ENCODE results near the gene PTH2. TPM values are rescaled to one million over a fixed set of nuclear protein-coding genes. Genes with fewer than 3 reads are reported as not detected.
"Not testable (repeated sequence)": the region's sequence is repeated elsewhere in the genome, so short reads cannot be mapped to it uniquely, and the experiment has no call there.

Gene PTH2
- total RNA-seq, 2 donors from 2014 or later = not detected

GRCh38 chr19:49468199-49468598, 45.0 kb upstream of the PTH2 start:
- TF ChIP-seq CTCF (IDR thresholded peaks at IDR 0.05) (peak in 2 of 4 experiments; percentile 27 to 43), POLR2A (IDR thresholded peaks at IDR 0.05) (peak; percentile 73), POLR2AphosphoS5 (IDR thresholded peaks at IDR 0.05) (peak; percentile 92)
- 47% methylated on average over 19 of the region's 19 CpGs for WGBS
- DNase-seq (ENCODE audit: low spot score) = peak; percentile 86
- Histone ChIP-seq H3K4me3 (peak overlapping the region in 1 of 2 donors; percentile 3), H3K27me3 (replicated peaks; ENCODE audit: insufficient read depth) (no peaks in the 10 kb centered on the region), H3K9me3 (no peaks in the 10 kb centered on the region), H3K4me1 (replicated peaks) (no peaks in the 10 kb centered on the region), H3K36me3 (no peaks in the 10 kb centered on the region), H3K27ac (peak overlapping the region; percentile 78 to 80)
- intact Hi-C loops (cut with DNase I) = no loop called here

- 97% methylated on average over 3 of the region's 3 CpGs for WGBS
Measured at GRCh38 chr19:49465371-49465770, 42.1 kb upstream of the PTH2 start.

GRCh38 chr19:49463960-49464740, 40.9 kb upstream of the PTH2 start:
- no peaks in the 10 kb centered on the region for H3K4me1 ChIP-seq (replicated peaks)
- H3K27ac ChIP-seq = no peak overlapping the region
- H3K36me3 ChIP-seq = no peaks in the 10 kb centered on the region
- WGBS = 92% methylated on average over 38 of the region's 39 CpGs
- no peak overlapping the region for H3K4me3 ChIP-seq
- H3K9me3 ChIP-seq = no peaks in the 10 kb centered on the region
- no peak for DNase-seq (ENCODE audit: low spot score)
- no peaks in the 10 kb centered on the region for H3K27me3 ChIP-seq (replicated peaks; ENCODE audit: insufficient read depth)
- intact Hi-C loops (cut with DNase I) = no loop called here
- TF ChIP-seq CTCF (IDR thresholded peaks at IDR 0.05) = no peak
- no peak for TF ChIP-seq POLR2AphosphoS5 (IDR thresholded peaks at IDR 0.05)
- no peak for TF ChIP-seq POLR2A (IDR thresholded peaks at IDR 0.05)

More at GRCh38 chr19:49465371-49465770, 42.1 kb upstream of the PTH2 start:
- Histone ChIP-seq H3K27me3 (replicated peaks; ENCODE audit: insufficient read depth) (no peaks in the 10 kb centered on the region), H3K27ac (no peak overlapping the region), H3K36me3 (no peaks in the 10 kb centered on the region), H3K9me3 (no peaks in the 10 kb centered on the region), H3K4me1 (replicated peaks) (no peaks in the 10 kb centered on the region), H3K4me3 (no peak overlapping the region)
- DNase-seq (ENCODE audit: low spot score) = no peak
- TF ChIP-seq POLR2A (IDR thresholded peaks at IDR 0.05) (no peak), CTCF (IDR thresholded peaks at IDR 0.05) (no peak), POLR2AphosphoS5 (IDR thresholded peaks at IDR 0.05) (no peak)
- intact Hi-C loops (cut with DNase I) = no loop called here

- H3K4me3 ChIP-seq = no peak overlapping the region
- TF ChIP-seq POLR2AphosphoS5 (IDR thresholded peaks at IDR 0.05) (no peak), CTCF (IDR thresholded peaks at IDR 0.05) (no peak), POLR2A (IDR thresholded peaks at IDR 0.05) (no peak)
- no peaks in the 10 kb centered on the region for H3K27me3 ChIP-seq (replicated peaks; ENCODE audit: insufficient read depth)
- H3K9me3 ChIP-seq = no peaks in the 10 kb centered on the region
- intact Hi-C loops (cut with DNase I) = no loop called here
- 95% methylated on average over 12 of the region's 12 CpGs for WGBS
- no peaks in the 10 kb centered on the region for H3K4me1 ChIP-seq (replicated peaks)
- no peak overlapping the region for H3K27ac ChIP-seq
- H3K36me3 ChIP-seq = no peaks in the 10 kb centered on the region
- DNase-seq (ENCODE audit: low spot score) = no peak
Measured at GRCh38 chr19:49462492-49462891, 39.3 kb upstream of the PTH2 start.

GRCh38 chr19:49461656-49462055, 38.4 kb upstream of the PTH2 start:
- no peaks in the 10 kb centered on the region for H3K27me3 ChIP-seq (replicated peaks; ENCODE audit: insufficient read depth)
- 97% methylated on average over 36 of the region's 37 CpGs for WGBS
- no peak for DNase-seq (ENCODE audit: low spot score)
- TF ChIP-seq POLR2AphosphoS5 (IDR thresholded peaks at IDR 0.05) (no peak), POLR2A (IDR thresholded peaks at IDR 0.05) (no peak), CTCF (IDR thresholded peaks at IDR 0.05) (no peak)
- H3K9me3 ChIP-seq = no peaks in the 10 kb centered on the region
- H3K36me3 ChIP-seq = no peaks in the 10 kb centered on the region
- H3K4me3 ChIP-seq = no peak overlapping the region
- intact Hi-C loops (cut with DNase I) = no loop called here
- no peak overlapping the region for H3K27ac ChIP-seq
- no peaks in the 10 kb centered on the region for H3K4me1 ChIP-seq (replicated peaks)

- WGBS = no CpG with 5 or more reads among the region's 1 CpG
Measured at GRCh38 chr19:49461130-49461529, 37.9 kb upstream of the PTH2 start.

More at GRCh38 chr19:49461130-49461529, 37.9 kb upstream of the PTH2 start:
- H3K9me3 ChIP-seq; intact Hi-C loops (cut with DNase I); DNase-seq (ENCODE audit: low spot score); H3K4me1 ChIP-seq (replicated peaks); H3K36me3 ChIP-seq; H3K27me3 ChIP-seq (replicated peaks; ENCODE audit: insufficient read depth); H3K27ac ChIP-seq; H3K4me3 ChIP-seq: not testable (repeated sequence)

Data from prostate gland (tissue), 2 donors.